NCI-H748 treated with DMSO at 0.1 percent for 48 hours (cell line): ENCODE measurements around the gene TCF12.

Source experiments
- DNase-seq: peaks from one replicate; lab custom pipeline; 2025; lab: John Stamatoyannopoulos, UW

Gene TCF12

DNA sequence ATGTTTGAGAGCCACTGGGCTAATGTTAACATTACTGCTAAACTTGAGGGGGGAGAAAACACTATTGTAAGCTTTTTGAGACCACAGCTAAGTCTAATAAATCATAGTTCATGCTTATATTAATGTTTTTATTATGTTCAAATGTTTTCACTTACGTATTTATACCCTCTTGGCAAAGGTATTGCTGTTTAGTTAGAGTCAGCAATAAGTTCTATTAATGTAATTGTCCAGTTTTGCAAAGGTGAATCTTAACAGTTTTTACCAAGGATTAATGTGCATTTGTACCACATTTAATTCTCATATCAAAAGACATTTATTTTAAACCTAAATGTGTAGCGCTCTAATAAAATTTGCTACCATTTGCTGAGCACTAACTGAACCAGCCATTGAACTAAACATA, 251.2 kb downstream of the TCF12 start:
- no peak for DNase-seq

DNA sequence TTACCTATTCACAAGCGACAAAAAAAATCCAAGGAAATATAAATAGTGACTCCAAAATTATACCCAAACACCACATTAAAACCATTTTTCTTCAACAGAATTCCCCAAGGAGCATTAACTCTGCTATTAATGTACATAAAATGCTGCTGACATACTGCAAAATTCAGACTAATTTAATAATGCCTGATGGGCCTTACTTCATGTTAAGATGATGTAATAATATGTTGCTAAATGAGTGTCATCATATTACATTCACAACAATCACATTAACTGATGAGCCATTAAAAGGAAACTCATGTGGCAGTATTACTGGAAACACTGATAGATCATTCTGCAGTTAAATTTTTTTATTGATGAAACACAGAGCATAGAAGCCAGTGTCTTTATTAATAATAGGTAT, 253.0 kb downstream of the TCF12 start:
- no peak for DNase-seq

DNA sequence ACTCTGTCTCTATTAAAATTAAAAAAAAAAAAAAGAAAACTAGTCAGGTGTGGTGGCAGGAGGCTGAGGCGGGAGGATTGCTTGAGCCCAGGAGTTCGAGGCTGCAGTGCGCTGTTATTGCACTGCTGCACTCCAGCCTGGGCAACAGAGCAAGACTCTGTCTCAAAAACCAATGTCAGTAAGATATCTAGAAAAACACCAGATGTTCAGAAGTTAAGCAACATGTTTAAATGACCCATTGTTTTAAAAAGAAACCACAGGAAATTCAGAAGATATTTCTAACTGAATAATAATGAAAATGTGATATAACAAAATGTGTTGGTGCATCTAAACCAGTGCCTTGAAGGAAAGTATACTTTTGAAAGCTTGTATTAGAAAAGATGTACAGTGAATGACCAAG, 254.5 kb downstream of the TCF12 start:
- no peak for DNase-seq

DNA sequence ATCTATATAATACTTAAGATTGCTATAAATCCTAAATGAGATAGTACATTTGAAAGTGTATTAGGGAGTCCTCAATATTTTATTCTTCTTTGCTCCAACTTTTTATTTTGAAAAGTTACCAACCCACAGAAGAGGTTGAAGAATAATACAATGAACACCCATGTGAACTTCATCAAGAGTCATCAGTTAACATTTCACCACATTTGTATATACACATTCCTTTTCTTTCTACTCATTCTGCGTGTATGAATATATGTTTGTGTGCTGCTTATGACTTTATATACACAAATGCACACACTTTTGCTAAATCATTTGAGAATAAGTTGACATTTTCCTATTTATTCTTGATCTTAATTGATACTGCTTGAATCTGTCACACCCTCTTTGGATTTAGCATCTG, 264.6 kb downstream of the TCF12 start:
- DNase-seq, result no peak

DNA sequence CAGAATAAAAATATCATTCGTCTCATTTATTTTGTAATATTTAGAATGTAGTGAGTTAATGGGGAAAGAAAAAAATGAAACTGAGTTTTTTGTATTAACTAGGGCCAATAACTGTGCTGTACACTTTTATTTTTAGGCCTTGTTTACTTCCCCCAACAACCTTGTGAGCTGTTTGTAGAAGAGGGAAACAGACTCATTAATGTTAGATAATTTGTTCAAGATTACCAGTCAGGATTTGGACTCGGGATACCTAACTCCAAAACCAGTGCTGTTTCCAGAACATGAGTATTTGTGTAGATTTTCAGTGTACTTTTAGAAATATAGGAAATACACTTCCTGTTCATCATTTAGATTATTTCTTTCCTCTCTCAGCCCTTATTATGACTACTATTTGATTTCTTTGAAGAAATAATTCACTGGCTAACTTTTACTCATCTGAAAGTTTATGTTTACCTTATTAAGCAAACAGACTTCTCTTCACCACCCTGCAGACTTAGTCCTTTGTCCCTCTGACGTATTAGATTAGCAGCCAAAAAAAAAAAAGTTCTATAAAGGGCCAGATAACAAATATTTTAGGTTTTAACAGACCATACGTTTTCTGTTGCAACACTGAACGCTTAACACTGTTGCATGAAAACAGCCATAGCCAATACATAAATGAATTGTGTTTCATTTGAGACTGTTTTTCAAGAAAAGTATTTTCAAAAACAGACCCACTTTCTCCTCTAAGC, 265.3 kb downstream of the TCF12 start:
- no peak for DNase-seq

DNA sequence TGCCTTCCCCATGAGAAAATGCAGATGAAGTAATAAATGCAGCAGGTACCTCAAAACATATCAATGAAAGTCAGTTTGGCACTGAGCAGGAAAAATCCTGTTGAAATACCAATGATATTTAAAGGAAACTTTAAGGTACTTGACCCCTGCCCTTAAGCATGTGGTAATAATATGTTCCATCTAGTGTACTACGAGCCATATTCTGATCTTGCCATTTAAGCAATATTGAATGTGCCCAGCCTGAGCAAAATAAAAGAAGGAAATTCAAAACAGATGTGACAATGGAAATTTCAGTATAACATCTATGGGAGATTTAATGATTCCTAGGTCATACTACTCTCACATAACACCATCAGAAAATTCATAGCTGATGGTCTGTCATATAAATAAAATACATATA, 266.1 kb downstream of the TCF12 start:
- no peak for DNase-seq

DNA sequence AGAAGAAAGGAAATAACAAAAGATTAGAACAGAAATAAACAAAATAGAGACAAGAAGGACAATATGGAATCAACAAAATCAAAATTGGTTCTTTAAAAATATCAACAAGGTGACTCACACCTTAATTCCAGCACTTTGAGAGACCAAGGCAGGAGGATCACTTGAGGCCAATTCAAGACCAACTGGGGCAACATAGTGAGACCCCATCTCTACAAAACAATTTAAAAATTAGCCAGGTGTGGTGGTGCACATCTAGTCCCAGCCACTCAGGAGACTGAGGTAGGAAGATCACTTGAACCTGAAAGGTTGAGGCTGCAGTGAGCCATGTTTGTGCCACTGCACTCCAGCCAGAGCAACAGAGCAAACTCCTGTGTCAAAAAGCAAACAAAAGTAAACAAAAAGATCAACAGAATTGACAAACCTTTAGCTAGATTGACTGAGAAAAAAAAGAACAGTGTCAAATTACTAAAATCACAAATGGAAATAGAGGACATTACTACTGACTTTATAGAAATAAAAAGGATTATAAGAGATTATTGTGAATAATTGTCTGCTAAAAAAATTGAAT, 267.1 kb downstream of the TCF12 start:
- no peak for DNase-seq

DNA sequence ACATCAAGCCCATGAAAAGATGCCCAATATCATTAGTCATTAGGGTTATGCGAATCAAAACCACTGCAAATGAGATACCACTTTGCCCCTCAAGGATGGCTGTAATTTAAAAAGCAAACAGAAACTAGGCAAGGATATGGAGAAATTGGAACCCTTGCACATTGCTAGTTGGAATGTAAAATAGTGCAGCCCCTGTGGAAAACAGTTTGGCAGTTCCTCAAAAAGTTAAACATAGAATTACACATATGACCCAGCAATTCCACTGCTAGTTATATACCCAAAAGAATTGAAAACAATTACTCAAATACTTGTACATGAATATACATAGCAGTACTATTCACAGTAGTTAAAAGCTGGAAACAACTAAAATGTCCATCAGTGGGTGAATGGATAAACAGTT, 271.0 kb downstream of the TCF12 start:
- no peak for DNase-seq

DNA sequence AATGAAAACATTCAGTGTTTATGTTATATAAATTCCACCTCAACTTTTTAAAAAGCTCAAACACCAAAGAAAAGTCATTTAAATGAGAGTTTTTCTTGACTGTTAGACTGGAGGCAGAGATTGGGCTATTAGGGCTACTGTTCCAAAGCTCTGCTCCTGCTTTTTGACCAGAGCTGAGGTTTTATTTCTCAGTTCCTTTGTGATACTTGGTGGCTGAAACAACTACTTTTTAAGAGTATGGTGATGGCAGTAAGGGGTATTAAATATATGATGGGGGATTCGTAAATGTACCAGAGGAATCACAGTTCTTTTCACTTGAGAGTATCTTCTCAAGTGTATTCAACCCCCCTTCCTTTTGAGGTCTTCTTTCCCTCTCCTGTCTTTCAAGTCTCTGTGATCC, 271.8 kb downstream of the TCF12 start:
- DNase-seq, result no peak

DNA sequence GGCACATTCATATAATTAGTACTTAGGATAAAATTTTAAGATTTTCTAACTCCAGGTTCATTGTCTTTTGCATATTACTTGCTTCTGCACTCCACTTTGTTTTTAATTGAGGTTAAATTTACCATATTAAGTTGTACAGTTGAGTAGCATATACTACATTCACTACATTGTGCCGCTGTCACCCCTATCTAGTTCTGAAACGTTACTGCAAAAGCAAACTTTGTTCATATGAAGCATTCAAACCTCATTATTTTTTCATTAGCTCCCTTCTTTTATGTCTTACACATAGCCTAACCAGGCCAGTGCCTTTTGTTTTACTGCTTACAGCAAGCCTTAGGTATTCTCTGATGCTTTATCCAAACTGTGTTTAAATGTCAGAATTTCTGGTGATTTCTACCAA, 274.7 kb downstream of the TCF12 start:
- DNase-seq, result no peak

DNA sequence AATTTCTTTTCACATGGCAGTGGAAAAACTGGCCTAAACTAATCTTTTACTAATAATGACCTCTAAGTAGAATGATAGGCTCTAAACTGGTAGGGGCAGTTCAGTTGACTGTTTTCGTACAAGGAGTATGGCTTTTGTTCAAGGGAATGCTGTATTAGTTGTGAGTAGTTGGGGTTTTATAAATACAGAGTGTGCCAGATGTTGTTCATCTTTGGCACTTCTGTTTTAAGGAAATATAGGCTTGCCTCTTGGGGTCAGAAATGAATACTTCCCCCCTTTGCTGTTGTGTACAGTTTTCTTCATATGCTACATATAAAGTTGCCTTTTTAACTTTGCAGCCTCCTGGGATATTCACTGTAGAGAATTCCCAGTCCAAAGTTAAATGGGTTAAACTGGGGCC, 276.9 kb downstream of the TCF12 start:
- DNase-seq, result no peak

DNA sequence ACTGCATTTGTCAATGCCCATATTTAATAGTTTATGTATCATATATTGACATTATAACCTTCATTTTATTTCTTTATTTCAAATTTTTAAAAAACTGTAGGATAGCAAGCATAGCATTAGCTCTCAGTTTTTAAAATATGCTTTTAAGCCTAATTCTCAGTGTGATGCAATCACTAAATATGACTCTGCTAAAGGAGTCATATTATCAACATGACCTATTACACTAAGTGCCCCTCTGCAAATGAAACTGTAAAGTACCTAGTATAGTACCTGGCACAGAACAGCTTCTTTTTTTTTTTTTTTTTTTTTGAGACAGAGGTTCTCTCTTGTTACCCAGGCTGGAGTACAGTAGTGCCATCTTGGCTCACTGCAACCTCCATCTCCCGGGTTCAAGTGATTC, 278.4 kb downstream of the TCF12 start:
- DNase-seq, result no peak

DNA sequence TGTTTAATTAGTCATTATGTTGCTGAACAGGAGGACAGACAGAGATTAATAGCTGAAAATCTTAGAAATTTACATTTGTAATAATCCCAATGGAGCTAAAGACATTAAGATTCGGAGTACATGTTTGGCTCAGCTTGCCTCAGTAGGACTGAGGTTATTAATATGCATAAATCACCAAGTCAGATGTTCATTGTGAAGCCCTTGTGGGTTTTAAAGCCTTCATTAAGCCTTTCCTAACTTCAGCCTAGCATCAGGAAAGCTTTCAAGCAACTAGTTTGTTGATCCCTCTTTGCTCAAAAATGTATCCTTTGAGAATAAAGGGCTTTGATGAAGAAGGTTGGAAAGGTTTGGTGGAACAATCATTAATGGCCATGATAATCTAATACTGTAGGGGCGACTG, 279.7 kb downstream of the TCF12 start:
- DNase-seq, result no peak

DNA sequence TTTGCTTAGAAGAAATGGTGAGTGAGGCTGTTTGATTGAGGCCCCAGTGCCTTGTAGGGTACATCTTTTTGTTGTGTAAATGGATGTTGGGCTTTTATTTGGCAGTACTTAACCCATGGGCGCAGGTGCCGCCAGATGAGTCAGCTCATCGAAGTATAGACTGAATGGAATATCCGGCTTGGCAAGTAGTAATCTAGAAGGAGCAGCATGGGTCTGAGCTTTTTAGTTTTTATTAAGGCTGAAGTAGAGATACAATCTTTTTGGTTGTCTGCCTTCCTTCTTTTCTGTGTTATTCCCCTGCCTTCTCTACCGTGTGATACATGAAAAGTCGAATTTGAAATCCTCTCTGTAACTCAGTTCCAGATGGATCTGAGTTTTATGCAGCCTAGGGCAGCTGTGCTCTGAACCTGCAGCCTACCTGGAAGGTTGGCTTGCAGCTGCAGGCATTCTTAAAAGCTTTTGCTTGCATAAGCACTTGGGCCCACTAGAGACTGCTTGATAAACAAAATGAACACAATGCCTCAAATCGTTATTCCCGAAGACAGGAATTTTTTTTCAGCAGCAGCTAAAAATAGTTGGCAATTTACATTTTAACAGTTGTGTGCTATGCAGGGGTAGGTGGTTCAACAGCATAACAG, 280.3 kb downstream of the TCF12 start:
- DNase-seq, result peak; percentile 69

DNA sequence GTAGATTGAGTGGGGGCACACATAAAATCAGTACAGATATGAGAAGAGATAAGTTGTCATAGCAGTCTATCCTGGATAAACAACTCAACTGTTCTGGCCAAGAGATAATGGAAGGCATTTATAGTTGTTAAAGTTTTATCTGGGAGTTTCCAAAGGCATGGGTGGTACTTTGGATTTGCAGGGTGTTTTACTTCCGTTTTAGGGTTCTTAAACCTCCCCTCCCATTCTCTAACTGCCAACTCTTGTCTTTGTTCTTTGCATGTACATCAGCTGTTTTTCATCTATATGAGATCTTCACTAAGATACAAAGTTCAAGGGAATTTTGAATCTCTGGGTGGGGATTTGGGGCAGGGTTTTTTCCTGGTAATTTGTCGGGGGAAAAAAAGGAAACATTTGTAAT, 283.1 kb downstream of the TCF12 start:
- DNase-seq, result no peak

DNA sequence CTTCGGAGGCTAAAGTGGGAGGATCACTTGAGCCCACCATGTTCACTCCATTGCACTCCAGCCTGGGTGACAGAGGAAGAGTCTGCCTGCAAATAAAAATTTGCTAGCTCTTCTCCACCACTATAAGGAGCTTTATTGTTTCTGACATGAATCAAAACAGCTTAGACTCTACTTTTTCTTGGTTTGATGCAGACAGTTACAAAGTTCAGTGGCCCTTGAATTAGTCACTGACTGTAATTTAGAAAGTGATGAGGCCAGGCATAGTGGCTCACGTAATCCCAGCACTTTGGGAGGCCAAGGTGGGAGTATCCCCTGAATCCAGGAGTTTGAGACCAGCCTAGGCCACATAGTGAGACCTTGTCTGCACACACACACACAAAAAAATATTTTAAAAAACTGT, 285.5 kb downstream of the TCF12 start:
- no peak for DNase-seq

DNA sequence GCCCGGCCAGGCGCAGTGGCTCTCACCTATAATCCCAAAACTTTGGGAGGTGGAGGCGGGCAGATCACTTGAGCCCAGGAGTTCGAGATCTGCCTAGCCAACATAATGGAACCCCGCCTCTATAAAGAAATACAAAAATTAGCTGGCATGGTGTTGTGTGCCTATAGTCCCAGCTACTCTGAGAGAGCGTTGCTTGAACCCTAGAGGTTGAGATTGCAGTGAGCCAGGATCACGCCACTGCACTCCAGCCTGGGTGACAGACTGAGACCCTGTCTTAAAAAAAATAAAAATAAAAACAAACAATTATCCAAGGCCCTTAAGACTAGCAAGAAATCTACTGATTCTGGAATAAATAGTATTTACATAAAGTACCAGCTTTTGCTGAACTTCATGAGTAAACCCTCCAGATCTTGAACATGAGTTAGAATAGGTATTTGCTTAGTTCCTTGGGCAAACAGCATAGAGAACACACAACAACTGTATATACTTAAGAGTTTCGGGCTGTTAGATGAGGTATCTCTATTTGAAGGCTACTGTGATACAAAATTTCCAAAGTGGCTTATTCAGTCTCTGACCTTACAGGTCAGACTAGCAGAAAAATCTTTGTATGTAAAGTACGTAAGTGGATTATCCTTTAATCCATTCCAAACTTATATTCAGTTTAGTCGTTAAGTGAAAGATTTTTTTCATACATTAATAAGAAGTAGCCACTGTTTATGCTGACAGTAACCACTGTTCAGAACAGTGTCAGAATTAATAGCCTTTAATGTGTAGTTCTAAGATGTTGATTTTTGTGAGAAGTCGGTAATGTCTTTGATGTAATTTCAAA, 286.8 kb downstream of the TCF12 start:
- no peak for DNase-seq

DNA sequence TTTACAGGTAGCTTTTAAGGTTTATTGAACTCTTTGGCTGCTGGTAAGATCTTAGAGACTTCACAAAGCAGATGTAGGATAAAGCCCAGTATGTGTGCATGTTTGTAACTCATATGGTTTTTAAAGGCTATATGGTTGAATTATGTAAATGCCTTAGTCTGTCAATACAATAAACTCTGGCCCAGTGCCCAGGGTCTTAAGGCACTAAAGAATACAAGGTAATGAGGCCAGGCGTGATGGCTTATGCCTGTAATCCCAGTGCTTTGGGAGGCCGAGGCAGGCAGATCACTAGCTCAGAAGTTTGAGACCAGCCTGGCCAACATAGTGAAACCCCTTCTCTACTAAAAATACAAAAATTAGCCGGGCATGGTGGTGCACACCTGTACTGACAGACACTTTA, 287.6 kb downstream of the TCF12 start:
- DNase-seq, result no peak

DNA sequence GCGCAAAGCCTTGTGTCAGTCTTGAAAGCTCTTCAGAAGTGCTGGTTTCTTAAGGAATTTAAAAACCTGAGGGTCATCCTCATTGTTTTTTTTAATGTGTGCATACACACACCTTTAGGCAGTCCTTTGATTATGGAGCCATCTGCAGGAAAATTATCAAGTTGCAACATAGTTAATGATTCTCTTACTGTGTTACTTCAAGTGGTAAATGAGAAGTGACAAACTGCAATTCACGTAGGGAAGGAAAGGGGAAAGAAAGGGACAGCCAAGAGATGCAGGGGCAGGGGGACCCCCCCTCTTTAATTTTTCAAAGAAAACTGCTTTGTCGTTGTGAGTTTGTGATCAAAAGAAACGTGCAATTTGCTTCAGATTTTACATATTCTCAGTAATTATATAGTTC, 295.4 kb downstream of the TCF12 start:
- peak; percentile 55 for DNase-seq

DNA sequence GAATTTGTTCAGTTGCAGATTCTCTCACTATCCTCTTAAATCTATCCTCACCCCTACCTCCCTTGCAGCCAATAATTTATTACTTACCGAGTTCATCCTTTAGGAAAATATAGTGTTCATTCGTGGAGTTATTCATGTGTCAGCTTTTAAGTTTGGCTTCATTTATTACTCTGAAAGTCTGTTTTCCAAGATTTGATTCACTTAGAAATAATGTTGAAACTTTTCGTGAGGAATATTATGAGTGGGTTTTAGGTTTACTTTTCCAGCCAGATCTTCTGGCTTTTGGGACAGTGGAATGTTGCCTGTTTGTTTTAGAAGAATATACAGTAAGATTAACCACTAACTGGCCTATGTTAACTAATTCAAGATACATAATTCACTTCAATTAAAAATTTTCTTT, 296.9 kb downstream of the TCF12 start:
- no peak for DNase-seq

DNA sequence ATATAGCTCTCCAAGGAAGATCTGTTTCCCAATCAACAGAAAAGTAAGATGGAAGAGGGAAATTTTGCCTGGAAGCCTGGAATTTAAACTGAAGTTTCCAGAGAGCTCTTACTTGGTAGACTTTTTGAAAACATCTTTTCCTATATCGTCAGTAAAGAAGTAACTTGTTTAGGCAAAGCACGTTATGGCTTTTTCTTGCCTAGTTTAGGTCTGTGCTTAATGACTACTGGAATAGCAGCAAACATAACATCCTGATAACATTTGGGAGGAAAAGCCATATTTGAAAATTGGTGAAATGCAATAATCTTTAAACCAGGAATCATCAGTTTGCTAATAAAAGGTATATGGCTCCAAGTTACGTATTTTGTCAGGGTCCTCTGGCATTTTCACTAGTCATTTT, 297.4 kb downstream of the TCF12 start:
- DNase-seq, result no peak

DNA sequence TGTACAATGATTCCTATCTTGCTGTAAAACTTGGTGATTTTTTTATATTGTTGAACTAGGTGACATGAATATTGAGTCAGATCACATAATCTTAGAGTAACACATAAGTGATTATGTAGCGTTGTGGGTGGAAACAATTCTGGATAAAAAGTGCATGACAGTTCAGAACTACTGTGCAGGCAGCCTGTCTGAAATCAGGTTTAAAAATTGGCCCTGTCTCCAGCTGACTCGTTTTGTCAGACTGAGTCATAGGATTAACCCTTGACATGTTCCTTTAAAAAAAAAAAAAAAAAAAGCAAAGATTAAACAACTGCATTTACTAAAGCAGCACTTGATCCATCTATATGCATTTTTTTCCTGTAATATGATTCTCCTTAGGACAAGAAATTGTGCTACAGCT, 297.8 kb downstream of the TCF12 start:
- DNase-seq, result no peak
